Lung (tissue), 12 donors: Measurements from ENCODE around the gene GDPD2. TPM values are rescaled to one million over a fixed set of nuclear protein-coding genes. Genes with fewer than 3 reads are reported as not detected.

Experiments used
- ATAC-seq: fragments of 200-7000 bp; cut with Tn5 transposase; one replicate; pipeline ENCODE4 v1.9.1; 2020; ENCODE audit warnings: moderate number of reproducible peaks; ENCODE audit not compliant: insufficient read depth, low FRiP score
- DNase-seq, 3 donors: peaks; one replicate each; pipeline ENCODE4 v3.0.0-alpha.2; 2013 to 2017
- H3K27ac ChIP-seq, 2 donors: one replicate each; pipeline ENCODE4 v1.5.1; 2013; ENCODE audit warnings: mild to moderate bottlenecking in 2 of 2, moderate library complexity in 2 of 2, control low read depth in 1 of 2, inconsistent platforms in 1 of 2, low read depth in 1 of 2, low read length in 1 of 2
- H3K27me3 ChIP-seq, 3 donors: one replicate each; pipeline ENCODE4 v1.5.1; 2013; ENCODE audit warnings: low read length in 2 of 3; ENCODE audit not compliant: control insufficient read depth in 3 of 3, insufficient read depth in 3 of 3
- H3K36me3 ChIP-seq, 4 donors: one replicate each; pipeline ENCODE4 v1.5.1; 2013; ENCODE audit warnings: low read length in 4 of 4, mild to moderate bottlenecking in 1 of 4, moderate library complexity in 1 of 4; ENCODE audit not compliant: control insufficient read depth in 4 of 4, insufficient read depth in 4 of 4
- H3K4me1 ChIP-seq, 5 donors: one replicate each; pipeline ENCODE4 v1.5.1; 2013; ENCODE audit warnings: low read length in 5 of 5, mild to moderate bottlenecking in 2 of 5, moderate library complexity in 1 of 5; ENCODE audit not compliant: control insufficient read depth in 5 of 5, insufficient read depth in 5 of 5
- H3K4me3 ChIP-seq: one replicate; pipeline ENCODE4 v1.5.1; 2013; ENCODE audit warnings: mild to moderate bottlenecking, control low read depth, moderate library complexity
- H3K9ac ChIP-seq, 2 donors: one replicate each; pipeline ENCODE4 v1.5.1; 2013; ENCODE audit warnings: low read length in 2 of 2, control low read depth in 1 of 2; ENCODE audit not compliant: insufficient read depth in 1 of 2
- H3K9me3 ChIP-seq, 4 donors: one replicate each; pipeline ENCODE4 v1.5.1; 2013; ENCODE audit warnings: low read length in 3 of 4, mild to moderate bottlenecking in 1 of 4, moderate library complexity in 1 of 4; ENCODE audit not compliant: control insufficient read depth in 4 of 4, insufficient read depth in 3 of 4
- CTCF ChIP-seq: IDR thresholded peaks from 2 replicates; pipeline ENCODE4 v1.5.1; 2012; ENCODE audit warnings: mild to moderate bottlenecking; ENCODE audit errors: control extremely low read depth, extremely low read depth
- WGBS, 2 donors: extraction: QIAGEN DNeasy Blood & Tissue Kit; methylation state at CpG; one replicate each; pipeline ENCODE4 v1.1.7; 2013; 5-methylcytosine and 5-hydroxymethylcytosine counted together
- polyA plus RNA-seq, 2 donors: library from polyadenylated mRNA; stranded (reverse); fragments of 200-250 nt; gene quantifications; one replicate each; pipeline ENCODE4 v1.2.1, GENCODE V29; 2013
- total RNA-seq, 2 donors: library from RNA; depleted of rRNA in 1 of 2; stranded (reverse); fragments of >200 nt in 1 of 2; gene quantifications; one replicate each; pipeline ENCODE4 v1.2.1, GENCODE V29; 2014 to 2021
- donor health status: control.
- donor health status: control.
- donor health status: Bipolar disorder and iron deficiency.
- donor health status: healthy.
- donor health status: DM: yes; HTN: yes; CAD: no.

The GDPD2 gene
- total and polyA plus RNA-seq, 4 donors = not detected

GRCh38 chrX:70444326-70444945, 21.3 kb downstream of the GDPD2 start, which contains the start of gene DLG3:
Gene DLG3 (plus strand): TSS chrX:70444835. CDS start chrX:70445202, 367 bp downstream.
- TF ChIP-seq CTCF = no peak
- DNase-seq (peak; percentile 23 to 48 (median 38)), ATAC-seq (no peak)
- H3K27ac ChIP-seq = no peak within 1 kb of the TSS
- 21 to 23% methylated on average over 10 to 21 of the region's 21 CpGs for WGBS, 2 donors
- peaks cover 9 to 33% (median 11%) of the 10 kb centered on the region in 3 donors for H3K27me3 ChIP-seq
- H3K4me1 ChIP-seq = peaks cover 0 to 3% (median 0%) of the 10 kb centered on the region in 5 donors
- no peaks in the 10 kb centered on the region for H3K36me3 ChIP-seq
- H3K4me3 ChIP-seq = no peak within 1 kb of the TSS
- H3K9ac ChIP-seq = no peak within 1 kb of the TSS
- H3K9me3 ChIP-seq = peaks cover 0 to 7% (median 0%) of the 10 kb centered on the region in 4 donors

GRCh38 chrX:70444946-70445656, 22.0 kb downstream of the GDPD2 start:
- Histone ChIP-seq H3K4me3 (no peak overlapping the region), H3K4me1 (peaks cover 0 to 3% (median 0%) of the 10 kb centered on the region in 5 donors), H3K9ac (no peak overlapping the region), H3K27me3 (peaks cover 9 to 33% (median 11%) of the 10 kb centered on the region in 3 donors), H3K27ac (no peak overlapping the region), H3K36me3 (no peaks in the 10 kb centered on the region), H3K9me3 (peaks cover 0 to 7% (median 0%) of the 10 kb centered on the region in 4 donors)
- 5 to 39% methylated on average over 22 to 61 of the region's 61 CpGs for WGBS, 2 donors
- ATAC-seq (no peak), DNase-seq (no peak)
- TF ChIP-seq CTCF = no peak

- Histone ChIP-seq H3K4me1 (peaks cover 0 to 3% (median 0%) of the 10 kb centered on the region in 5 donors), H3K9ac (no peak overlapping the region), H3K36me3 (no peaks in the 10 kb centered on the region), H3K27ac (no peak overlapping the region), H3K4me3 (no peak overlapping the region), H3K27me3 (peaks cover 9 to 30% (median 11%) of the 10 kb centered on the region in 3 donors), H3K9me3 (peaks cover 0 to 7% (median 0%) of the 10 kb centered on the region in 4 donors)
- WGBS, 2 donors = 72 to 83% methylated on average over 7 to 9 of the region's 9 CpGs
- DNase-seq (no peak), ATAC-seq (no peak)
- TF ChIP-seq CTCF = no peak
Measured at GRCh38 chrX:70445951-70446350, 22.8 kb downstream of the GDPD2 start.
